ENCODE results near the gene LMTK3. TPM values are rescaled to one million over a fixed set of nuclear protein-coding genes. Genes with fewer than 3 reads are reported as not detected.
A peak's percentile ranks its signal among the peaks of the same experiment; 100 is the strongest.

Gene LMTK3
- polyA plus RNA-seq, 1 of the 3 experiments (the other 2 are of a cell fraction), result 3.2 TPM

- TF ChIP-seq PBX3 (IDR thresholded peaks at IDR 0.05) (no peak), JUND (IDR thresholded peaks at IDR 0.05) (no peak), ELF1 (IDR thresholded peaks at IDR 0.05) (no peak), ZBTB33 (IDR thresholded peaks at IDR 0.05; ENCODE audit: borderline replicate concordance, low read depth) (no peak), CHD2 (IDR thresholded peaks at IDR 0.05; ENCODE audit: low read length, partially characterized antibody) (no peak), GATA2 (CRISPR knock-in tag; IDR thresholded peaks at IDR 0.05) (no peak), NRF1 (IDR thresholded peaks at IDR 0.05; ENCODE audit: low read depth, low read length) (no peak), EP300 (IDR thresholded peaks at IDR 0.05; ENCODE audit: borderline replicate concordance in 1 of 2, low read depth in 1 of 2, low read length in 1 of 2) (no peak), NFIC (IDR thresholded peaks at IDR 0.05; ENCODE audit: borderline replicate concordance) (no peak), SIN3A (IDR thresholded peaks at IDR 0.05; ENCODE audit: borderline replicate concordance, low read depth, low read length) (no peak)
Measured at GRCh38 chr19:48544856-48545750, 33.5 kb upstream of the LMTK3 start (continued).

GRCh38 chr19:48543121-48543710 lies 31.6 kb upstream of the LMTK3 start:
- WGBS (ENCODE audit: low lambda C conversion rate), result 51% methylated on average over 19 of the region's 19 CpGs
- peaks cover 0 to 2% of the 10 kb centered on the region in 2 experiments; a peak in 1 of 4 replicates for H3K4me1 ChIP-seq (ENCODE audit: control insufficient read depth in 1 of 2, insufficient read depth in 2 of 2, low read depth in 1 of 2, low read length in 1 of 2)
- H3K9me2 ChIP-seq, result no peaks in the 10 kb centered on the region
- no peaks in the 10 kb centered on the region for H3K9me3 ChIP-seq
- no peaks in the 10 kb centered on the region for H3K27me3 ChIP-seq (ENCODE audit: insufficient read depth)
- DNase-seq, result no peak
- ChIA-PET CTCF (interaction anchor here (2.0 kb wide), 1 partner anchor 54 kb away, joined by 6 read pairs; no protein-coding TSS in a partner anchor), POLR2A (no interaction called here)
- no peak overlapping the region for H3K4me3 ChIP-seq (ENCODE audit: low read depth in 2 of 2, low read length in 1 of 2)
- H2AFZ ChIP-seq (ENCODE audit: low read depth), result no peak overlapping the region
- H3K4me2 ChIP-seq, result no peak overlapping the region
- no peaks in the 10 kb centered on the region for H3K36me3 ChIP-seq (replicated peaks in 1 of 2; ENCODE audit: control insufficient read depth in 1 of 2, insufficient read depth in 2 of 2, low read length in 1 of 2)
- no peaks in the 10 kb centered on the region for H3K79me2 ChIP-seq (ENCODE audit: insufficient read depth)
- no peak overlapping the region for H3K9ac ChIP-seq
- no peaks in the 10 kb centered on the region for H3F3A ChIP-seq (replicated peaks; ENCODE audit: insufficient read depth)
- H3K27ac ChIP-seq (ENCODE audit: low read depth in 2 of 2, low read length in 1 of 2), result no peak overlapping the region
- no peaks in the 10 kb centered on the region for H4K20me1 ChIP-seq (ENCODE audit: insufficient read depth)
- TF ChIP-seq IRF3 (IDR thresholded peaks at IDR 0.05; ENCODE audit: low read depth, low read length) (no peak), USF2 (IDR thresholded peaks at IDR 0.05; ENCODE audit: borderline replicate concordance, low read depth, low read length) (no peak), EP300 (IDR thresholded peaks at IDR 0.05; ENCODE audit: borderline replicate concordance in 1 of 2, low read depth in 1 of 2, low read length in 1 of 2) (no peak), REST (IDR thresholded peaks at IDR 0.05; ENCODE audit: low read depth, low read length) (no peak), RCOR1 (IDR thresholded peaks at IDR 0.05; ENCODE audit: low read length) (no peak), NFIC (IDR thresholded peaks at IDR 0.05; ENCODE audit: borderline replicate concordance) (0 out of 2 replicates have a peak, but pooled peaks have one; percentile 45), MEF2A (IDR thresholded peaks at IDR 0.05; ENCODE audit: borderline replicate concordance, low read depth) (no peak), TCF12 (IDR thresholded peaks at IDR 0.05) (peak; percentile 46; the same call in 1 of the 2 replicates), MAX (IDR thresholded peaks at IDR 0.05; ENCODE audit: low read depth) (peak; percentile 66), SMC3 (IDR thresholded peaks at IDR 0.05; ENCODE audit: low read depth, low read length) (no peak), MXI1 (IDR thresholded peaks at IDR 0.05; ENCODE audit: low read depth, low read length) (no peak), GABPA (IDR thresholded peaks at IDR 0.05; ENCODE audit: low read depth) (peak; percentile 45; the same call in 1 of the 2 replicates), ELF1 (IDR thresholded peaks at IDR 0.05) (0 out of 2 replicates have a peak, but pooled peaks have one; percentile 17), GATA2 (CRISPR knock-in tag; IDR thresholded peaks at IDR 0.05) (no peak)

All from SK-N-SH (cell line).